RWPE1 (cell line): ENCODE data around the gene ATP1A4.
A peak's percentile ranks its signal among the peaks of the same experiment; 100 is the strongest.

ENCODE experiments used
- CTCF ChIA-PET: fragments of 350-600 bp; sonication (Branson Sonifier 250); formaldehyde crosslinking; extraction: SDS; loops from one replicate; lab custom pipeline; 2021; lab: Yijun Ruan, JAX
- POLR2A ChIA-PET: fragments of 400-600 bp; formaldehyde crosslinking; extraction: SDS; loops from one replicate; lab custom pipeline; 2020; ENCODE audit warnings: antibody characterized with exemption; ENCODE audit not compliant: low non-redundant PET; lab: Yijun Ruan, JAX
- DNase-seq: peaks from one replicate; pipeline ENCODE4 v3.0.0; 2012; ENCODE audit warnings: low spot score
- H3K27ac ChIP-seq: fragments of 450-650 bp; 2 replicates; pipeline ENCODE4 v1.5.1; 2017
- CTCF ChIP-seq: fragments of 450-650 bp; conservative IDR thresholded peaks from 2 replicates; pipeline ENCODE4 v1.5.1; 2017; ENCODE audit warnings: low read depth, mild to moderate bottlenecking

The ATP1A4 gene

GRCh38 chr1:160169553-160170399 lies 18.4 kb downstream of the ATP1A4 start:
- no peak for TF ChIP-seq CTCF
- no peak overlapping the region for H3K27ac ChIP-seq
- CTCF ChIA-PET = interaction anchor here (0.6 kb wide), 1 partner anchor 23 kb away, joined by 5 read pairs; no protein-coding TSS in a partner anchor
- no peak for DNase-seq
- POLR2A ChIA-PET = no interaction called here

- DNase-seq = peak; percentile 24
- no peak for TF ChIP-seq CTCF
- ChIA-PET POLR2A (no interaction called here), CTCF (interaction anchor here (0.6 kb wide), 1 partner anchor 14 kb away, joined by 3 read pairs; no protein-coding TSS in a partner anchor)
- H3K27ac ChIP-seq = no peak overlapping the region
These were observed 20.0 kb downstream of the ATP1A4 start for GRCh38 chr1:160171354-160171753.

GRCh38 chr1:160171980-160172379 lies 20.6 kb downstream of the ATP1A4 start:
- no peak for TF ChIP-seq CTCF
- no peak for DNase-seq
- no peak overlapping the region for H3K27ac ChIP-seq
- CTCF ChIA-PET = interaction anchor here (0.6 kb wide), 1 partner anchor 66 kb away, joined by 4 read pairs; no protein-coding TSS in a partner anchor
- POLR2A ChIA-PET = no interaction called here

- ChIA-PET CTCF (no interaction called here), POLR2A (no interaction called here)
- TF ChIP-seq CTCF = no peak
- H3K27ac ChIP-seq = no peak overlapping the region
- DNase-seq = no peak
These were observed 25.8 kb downstream of the ATP1A4 start for GRCh38 chr1:160177231-160177630.

GRCh38 chr1:160177667-160178066 lies 26.3 kb downstream of the ATP1A4 start:
- no peak for TF ChIP-seq CTCF
- DNase-seq = no peak
- CTCF ChIA-PET = no interaction called here
- no peak overlapping the region for H3K27ac ChIP-seq
- POLR2A ChIA-PET = no interaction called here

GRCh38 chr1:160178731-160179130 lies 27.3 kb downstream of the ATP1A4 start:
- no peak for TF ChIP-seq CTCF
- no peak overlapping the region for H3K27ac ChIP-seq
- CTCF ChIA-PET = interaction anchor here (0.7 kb wide), 1 partner anchor 472 kb away, joined by 3 read pairs; no protein-coding TSS in a partner anchor
- POLR2A ChIA-PET = no interaction called here
- DNase-seq = no peak
